Measurements from ENCODE around the gene SCARF2.

The SCARF2 gene

DNA sequence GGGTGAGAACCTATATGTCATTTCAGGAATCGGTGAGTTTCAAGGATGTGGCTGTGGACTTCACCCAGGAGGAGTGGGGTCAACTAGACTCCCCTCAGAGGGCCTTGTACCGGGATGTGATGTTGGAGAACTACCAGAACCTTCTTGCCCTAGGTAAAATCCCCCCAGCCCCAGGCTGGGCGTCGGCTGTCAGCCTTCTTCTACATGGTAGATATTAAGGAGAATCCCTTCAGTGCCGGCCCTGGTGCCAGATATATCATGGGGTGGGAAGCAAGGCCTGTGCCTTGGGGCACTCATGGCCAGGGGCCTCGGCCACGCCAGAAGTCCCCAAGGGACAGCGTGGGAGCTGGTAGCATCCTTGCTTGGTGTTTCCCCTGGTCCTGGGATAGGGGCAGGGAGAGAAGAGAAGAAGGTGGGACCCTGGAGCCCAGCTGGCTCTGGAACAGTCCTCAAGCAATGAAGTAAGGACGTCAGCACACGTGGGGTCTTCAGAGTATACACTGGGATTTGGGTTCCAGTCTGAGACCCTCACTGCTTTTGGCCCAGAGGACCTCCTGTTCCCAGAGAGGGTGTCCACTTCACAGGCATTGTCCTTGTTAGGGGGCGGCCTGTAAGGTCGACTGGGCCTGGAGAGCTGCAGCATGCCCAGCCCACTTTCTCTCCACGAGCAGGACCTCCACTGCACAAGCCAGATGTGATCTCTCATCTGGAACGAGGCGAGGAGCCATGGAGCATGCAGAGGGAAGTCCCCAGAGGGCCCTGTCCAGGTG, 36.8 kb downstream of the SCARF2 start:
- TF ChIP-seq POLR2AphosphoS5 (IDR thresholded peaks at IDR 0.05; ENCODE audit: low read depth, low read length) (no peak), SIN3A (IDR thresholded peaks at IDR 0.05; ENCODE audit: borderline replicate concordance, insufficient read depth, low read length) (no peak), FOXP2 (optimal IDR thresholded peaks at IDR 0.05; ENCODE audit: borderline replicate concordance, extremely low read depth, extremely low read length, insufficient read depth) (no peak)

DNA sequence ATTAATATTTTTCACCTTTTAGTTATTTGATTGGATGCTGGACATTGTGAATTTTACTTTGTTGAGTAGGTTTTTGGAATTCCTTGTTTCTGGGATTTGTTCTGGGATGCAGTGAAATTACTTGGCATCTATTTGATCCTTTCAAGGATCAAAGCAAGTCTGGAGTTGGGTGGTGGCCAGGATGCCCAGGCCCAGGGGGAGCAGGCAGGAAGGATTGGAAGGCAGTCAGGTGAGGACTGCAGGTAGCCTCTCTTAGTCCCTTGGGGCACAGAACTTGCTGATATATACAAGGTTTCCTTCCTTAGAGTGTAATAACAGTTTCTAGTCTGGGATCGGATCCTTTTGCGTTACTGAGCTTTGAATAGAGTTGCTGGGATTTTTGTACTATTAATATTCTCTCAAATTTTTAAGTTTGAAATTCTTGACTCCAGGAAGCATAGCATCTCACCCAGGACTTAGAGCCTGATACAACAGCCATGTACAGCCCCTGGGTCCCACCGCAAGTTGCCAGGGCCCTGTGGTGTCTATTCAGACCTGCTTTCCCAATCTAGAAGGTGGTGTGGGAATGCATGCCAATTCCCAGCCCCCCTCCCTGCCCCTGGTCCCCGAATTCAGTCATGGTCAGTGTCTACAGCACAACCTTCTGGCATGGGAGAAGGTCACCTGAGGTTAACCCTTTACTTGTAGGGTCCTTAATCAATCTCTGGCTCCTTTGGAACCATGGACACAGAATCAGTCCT, 37.6 kb downstream of the SCARF2 start:
- TF ChIP-seq POLR2AphosphoS5 (IDR thresholded peaks at IDR 0.05; ENCODE audit: low read depth, low read length) (no peak), FOXP2 (optimal IDR thresholded peaks at IDR 0.05; ENCODE audit: borderline replicate concordance, extremely low read depth, extremely low read length, insufficient read depth) (no peak), SIN3A (IDR thresholded peaks at IDR 0.05; ENCODE audit: borderline replicate concordance, insufficient read depth, low read length) (no peak), TAF1 (IDR thresholded peaks at IDR 0.05; ENCODE audit: borderline replicate concordance, insufficient read depth, low read length) (no peak)
- TF ChIP-seq, protein P1, sequence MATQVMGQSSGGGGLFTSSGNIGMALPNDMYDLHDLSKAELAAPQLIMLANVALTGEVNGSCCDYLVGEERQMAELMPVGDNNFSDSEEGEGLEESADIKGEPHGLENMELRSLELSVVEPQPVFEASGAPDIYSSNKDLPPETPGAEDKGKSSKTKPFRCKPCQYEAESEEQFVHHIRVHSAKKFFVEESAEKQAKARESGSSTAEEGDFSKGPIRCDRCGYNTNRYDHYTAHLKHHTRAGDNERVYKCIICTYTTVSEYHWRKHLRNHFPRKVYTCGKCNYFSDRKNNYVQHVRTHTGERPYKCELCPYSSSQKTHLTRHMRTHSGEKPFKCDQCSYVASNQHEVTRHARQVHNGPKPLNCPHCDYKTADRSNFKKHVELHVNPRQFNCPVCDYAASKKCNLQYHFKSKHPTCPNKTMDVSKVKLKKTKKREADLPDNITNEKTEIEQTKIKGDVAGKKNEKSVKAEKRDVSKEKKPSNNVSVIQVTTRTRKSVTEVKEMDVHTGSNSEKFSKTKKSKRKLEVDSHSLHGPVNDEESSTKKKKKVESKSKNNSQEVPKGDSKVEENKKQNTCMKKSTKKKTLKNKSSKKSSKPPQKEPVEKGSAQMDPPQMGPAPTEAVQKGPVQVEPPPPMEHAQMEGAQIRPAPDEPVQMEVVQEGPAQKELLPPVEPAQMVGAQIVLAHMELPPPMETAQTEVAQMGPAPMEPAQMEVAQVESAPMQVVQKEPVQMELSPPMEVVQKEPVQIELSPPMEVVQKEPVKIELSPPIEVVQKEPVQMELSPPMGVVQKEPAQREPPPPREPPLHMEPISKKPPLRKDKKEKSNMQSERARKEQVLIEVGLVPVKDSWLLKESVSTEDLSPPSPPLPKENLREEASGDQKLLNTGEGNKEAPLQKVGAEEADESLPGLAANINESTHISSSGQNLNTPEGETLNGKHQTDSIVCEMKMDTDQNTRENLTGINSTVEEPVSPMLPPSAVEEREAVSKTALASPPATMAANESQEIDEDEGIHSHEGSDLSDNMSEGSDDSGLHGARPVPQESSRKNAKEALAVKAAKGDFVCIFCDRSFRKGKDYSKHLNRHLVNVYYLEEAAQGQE (IDR thresholded peaks at IDR 0.05; ENCODE audit: insufficient read depth in 1 of 2, low read depth in 2 of 2, low read length in 2 of 2): no peak

DNA sequence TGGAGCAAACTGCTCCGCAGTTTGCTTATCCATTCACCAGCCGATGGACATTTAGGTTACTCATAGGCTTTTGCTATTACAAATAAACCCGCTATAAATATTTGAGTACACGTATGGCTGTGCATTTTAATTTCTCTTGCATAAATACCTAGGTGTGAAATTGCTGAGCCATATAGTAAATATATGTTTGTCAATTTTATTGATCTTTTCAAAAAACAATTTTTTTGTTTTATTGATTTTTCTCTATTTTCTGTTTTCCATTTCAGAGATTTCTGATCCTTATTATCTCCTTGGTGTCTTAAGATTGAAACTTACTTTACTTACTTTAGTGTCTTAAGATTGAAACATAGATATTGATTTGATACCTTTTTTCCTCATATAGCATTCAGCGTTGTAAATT, 39.2 kb downstream of the SCARF2 start:
- TF ChIP-seq, protein P1 (IDR thresholded peaks at IDR 0.05; ENCODE audit: insufficient read depth in 1 of 2, low read depth in 2 of 2, low read length in 2 of 2): no peak
- no peak for TF ChIP-seq POLR2AphosphoS5 (IDR thresholded peaks at IDR 0.05; ENCODE audit: low read depth, low read length)
- no peak for TF ChIP-seq SIN3A (IDR thresholded peaks at IDR 0.05; ENCODE audit: borderline replicate concordance, insufficient read depth, low read length)
- no peak for TF ChIP-seq TAF1 (IDR thresholded peaks at IDR 0.05; ENCODE audit: borderline replicate concordance, insufficient read depth, low read length)
- no peak for TF ChIP-seq FOXP2 (optimal IDR thresholded peaks at IDR 0.05; ENCODE audit: borderline replicate concordance, extremely low read depth, extremely low read length, insufficient read depth)

DNA sequence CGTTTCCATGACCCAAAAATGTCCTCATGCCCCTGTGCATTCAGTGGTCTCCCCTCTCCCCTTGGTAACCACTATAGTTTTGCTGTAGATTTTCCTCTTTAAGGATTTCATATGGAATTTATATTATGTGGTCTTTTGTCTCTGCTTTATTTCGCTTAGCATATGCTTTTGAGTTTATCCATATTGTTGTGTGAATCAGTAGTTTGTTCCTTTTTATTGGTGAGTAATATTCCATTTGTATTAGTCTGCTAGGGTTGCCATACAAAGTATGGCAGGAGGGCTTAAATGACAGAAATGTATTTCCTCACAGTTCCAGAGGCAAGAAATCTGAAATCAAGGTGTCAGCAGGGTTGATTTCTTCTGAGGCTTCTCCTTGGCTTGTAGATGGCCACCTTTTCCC, 40.1 kb downstream of the SCARF2 start:
- TF ChIP-seq, protein P1 (IDR thresholded peaks at IDR 0.05; ENCODE audit: insufficient read depth in 1 of 2, low read depth in 2 of 2, low read length in 2 of 2): no peak
- TF ChIP-seq POLR2AphosphoS5 (IDR thresholded peaks at IDR 0.05; ENCODE audit: low read depth, low read length) (no peak), TAF1 (IDR thresholded peaks at IDR 0.05; ENCODE audit: borderline replicate concordance, insufficient read depth, low read length) (no peak)

DNA sequence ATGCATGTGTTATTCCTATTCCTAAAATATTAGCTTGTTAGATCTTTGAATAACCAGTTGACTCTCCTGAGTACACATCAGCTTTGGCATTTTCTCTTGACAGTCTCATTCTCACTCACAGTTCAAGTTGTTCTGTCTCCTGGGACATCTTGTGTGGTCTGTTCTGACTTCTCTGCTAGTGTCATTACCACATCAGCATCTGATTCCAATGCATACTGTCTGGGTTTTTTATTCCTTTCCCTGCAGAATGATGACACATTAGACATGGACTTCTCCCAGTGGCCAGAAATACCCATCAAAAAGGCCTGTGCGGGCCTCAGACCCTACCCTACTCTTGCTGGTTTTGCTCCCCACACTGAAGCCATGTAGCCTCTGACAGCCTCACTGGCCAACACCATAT, 41.0 kb downstream of the SCARF2 start:
- TF ChIP-seq POLR2AphosphoS5 (IDR thresholded peaks at IDR 0.05; ENCODE audit: low read depth, low read length): no peak
- TF ChIP-seq, protein P1 (IDR thresholded peaks at IDR 0.05; ENCODE audit: insufficient read depth in 1 of 2, low read depth in 2 of 2, low read length in 2 of 2): no peak
- TF ChIP-seq SIN3A (IDR thresholded peaks at IDR 0.05; ENCODE audit: borderline replicate concordance, insufficient read depth, low read length): no peak
- TF ChIP-seq TAF1 (IDR thresholded peaks at IDR 0.05; ENCODE audit: borderline replicate concordance, insufficient read depth, low read length): no peak
- no peak for TF ChIP-seq FOXP2 (optimal IDR thresholded peaks at IDR 0.05; ENCODE audit: borderline replicate concordance, extremely low read depth, extremely low read length, insufficient read depth)
